Neural progenitor cell (in vitro differentiated cells): ENCODE data around the gene HHAT. TPM values are rescaled to one million over a fixed set of nuclear protein-coding genes. Genes with fewer than 3 reads are reported as not detected.

Experiments used
- DNase-seq: peaks from one replicate; pipeline ENCODE4 v3.0.0-alpha.2; 2016; ENCODE audit warnings: low spot score
- H2AFZ ChIP-seq: fragments of 200-600 bp; sonication (generic); replicated peaks from 2 replicates; pipeline ENCODE4 v1.6.1; 2016; ENCODE audit warnings: antibody characterized with exemption
- H3F3A ChIP-seq: fragments of 200-600 bp; sonication (generic); 2 replicates; pipeline ENCODE4 v1.6.1; 2016; ENCODE audit warnings: antibody characterized with exemption, low read depth
- H3K27ac ChIP-seq: fragments of 200-600 bp; sonication (generic); 2 replicates; pipeline ENCODE4 v1.5.1; 2016; ENCODE audit warnings: mild to moderate bottlenecking
- H3K27me3 ChIP-seq: fragments of 200-600 bp; sonication (generic); 2 replicates; pipeline ENCODE4 v1.6.1; 2016; ENCODE audit warnings: mild to moderate bottlenecking, moderate library complexity
- H3K36me3 ChIP-seq: fragments of 200-600 bp; sonication (generic); 2 replicates; pipeline ENCODE4 v1.5.1; 2016
- H3K4me1 ChIP-seq: fragments of 200-600 bp; sonication (generic); 2 replicates; pipeline ENCODE4 v1.6.1; 2016; ENCODE audit warnings: mixed run types
- H3K4me2 ChIP-seq: fragments of 200-600 bp; sonication (generic); 2 replicates; pipeline ENCODE4 v1.6.1; 2016
- H3K4me3 ChIP-seq: fragments of 200-600 bp; sonication (generic); 2 replicates; pipeline ENCODE4 v1.5.1; 2016
- H3K79me2 ChIP-seq: fragments of 200-600 bp; sonication (generic); 2 replicates; pipeline ENCODE4 v1.6.1; 2016; ENCODE audit warnings: low read depth
- H3K9ac ChIP-seq: fragments of 200-600 bp; sonication (generic); 2 replicates; pipeline ENCODE4 v1.6.1; 2016
- H3K9me3 ChIP-seq: fragments of 200-600 bp; sonication (generic); 2 replicates; pipeline ENCODE4 v1.5.1; 2016; ENCODE audit warnings: low read depth
- H4K20me1 ChIP-seq: fragments of 200-600 bp; sonication (generic); 2 replicates; pipeline ENCODE4 v1.6.1; 2016; ENCODE audit warnings: low read depth
- H3K27ac Mint-ChIP-seq: 3 replicates; pipeline ENCODE4 v1.8.0; 2021; ENCODE audit warnings: mixed read lengths
- H3K27me3 Mint-ChIP-seq: 2 replicates; pipeline ENCODE4 v1.8.0; 2022; ENCODE audit warnings: low read depth, mild to moderate bottlenecking, inconsistent platforms, moderate library complexity, mixed read lengths; ENCODE audit not compliant: insufficient read depth
- H3K36me3 Mint-ChIP-seq: 3 replicates; pipeline ENCODE4 v1.8.0; 2021; ENCODE audit warnings: mixed read lengths
- H3K4me1 Mint-ChIP-seq: 3 replicates; pipeline ENCODE4 v1.8.0; 2021; ENCODE audit warnings: mixed read lengths
- H3K4me3 Mint-ChIP-seq: 3 replicates; pipeline ENCODE4 v1.8.0; 2021; ENCODE audit warnings: mild to moderate bottlenecking, moderate library complexity, mixed read lengths
- H3K9me3 Mint-ChIP-seq: 3 replicates; pipeline ENCODE4 v1.8.0; 2020; ENCODE audit warnings: mixed read lengths
- CTCF ChIP-seq: fragments of 200-600 bp; sonication (generic); IDR thresholded peaks from 2 replicates; pipeline ENCODE4 v1.5.1; 2017; ENCODE audit warnings: antibody characterized with exemption, mild to moderate bottlenecking
- EZH2 ChIP-seq: fragments of 200-600 bp; sonication (generic); IDR thresholded peaks from 2 replicates; pipeline ENCODE4 v1.6.1; 2017; ENCODE audit warnings: antibody characterized with exemption, mild to moderate bottlenecking, moderate library complexity
- EZH2phosphoT487 ChIP-seq: fragments of 200-600 bp; sonication (generic); IDR thresholded peaks from 2 replicates; pipeline ENCODE4 v1.6.1; 2017; ENCODE audit warnings: antibody characterized with exemption
- total RNA-seq: library from RNA; depleted of rRNA; stranded (reverse); fragments of >200 nt; gene quantifications from 2 replicates; pipeline ENCODE4 v1.2.3, GENCODE V29; 2015; ENCODE audit warnings: low replicate concordance

HHAT gene
- total RNA-seq, 1 donor from 2014 or later: 10.3 TPM

GRCh38 chr1:210413951-210414350, 85.2 kb downstream of the HHAT start:
- peaks cover 14% of the 10 kb centered on the region for H3K36me3 Mint-ChIP-seq
- TF ChIP-seq EZH2phosphoT487 (no peak), EZH2 (no peak), CTCF (no peak)
- no peak overlapping the region for H3K4me3 ChIP-seq
- peaks cover 1% of the 10 kb centered on the region for H3K4me1 ChIP-seq
- no peak overlapping the region for H3K27ac Mint-ChIP-seq
- H3K4me2 ChIP-seq: no peak overlapping the region
- H3K4me1 Mint-ChIP-seq: peaks cover 25% of the 10 kb centered on the region
- H3K27ac ChIP-seq: no peak overlapping the region
- no peak overlapping the region for H2AFZ ChIP-seq
- no peak overlapping the region for H3K9ac ChIP-seq
- H3K27me3 ChIP-seq: no peaks in the 10 kb centered on the region
- no peaks in the 10 kb centered on the region for H3K36me3 ChIP-seq
- DNase-seq: no peak
- H3K27me3 Mint-ChIP-seq: no peaks in the 10 kb centered on the region
- H3K9me3 Mint-ChIP-seq: peaks cover 14% of the 10 kb centered on the region
- H3K9me3 ChIP-seq: no peaks in the 10 kb centered on the region
- H3K4me3 Mint-ChIP-seq: no peak overlapping the region
- H3F3A ChIP-seq: no peaks in the 10 kb centered on the region
- H3K79me2 ChIP-seq: no peaks in the 10 kb centered on the region
- H4K20me1 ChIP-seq: no peaks in the 10 kb centered on the region

GRCh38 chr1:210415846-210416448, 87.2 kb downstream of the HHAT start:
- no peak overlapping the region for H3K4me3 ChIP-seq
- no peaks in the 10 kb centered on the region for H3K9me3 ChIP-seq
- H3K79me2 ChIP-seq: no peaks in the 10 kb centered on the region
- no peak for TF ChIP-seq EZH2
- TF ChIP-seq CTCF: peak; percentile 16
- no peaks in the 10 kb centered on the region for H3K27me3 Mint-ChIP-seq
- no peaks in the 10 kb centered on the region for H3K36me3 ChIP-seq
- H3K4me3 Mint-ChIP-seq: no peak overlapping the region
- H3K4me2 ChIP-seq: no peak overlapping the region
- no peak overlapping the region for H3K27ac Mint-ChIP-seq
- peaks cover 33% of the 10 kb centered on the region for H3K4me1 Mint-ChIP-seq
- peaks cover 12% of the 10 kb centered on the region for H3K9me3 Mint-ChIP-seq
- no peak overlapping the region for H3K9ac ChIP-seq
- H4K20me1 ChIP-seq: no peaks in the 10 kb centered on the region
- peaks cover 5% of the 10 kb centered on the region for H3K4me1 ChIP-seq
- peaks cover 15% of the 10 kb centered on the region for H3K36me3 Mint-ChIP-seq
- no peak for DNase-seq
- no peaks in the 10 kb centered on the region for H3K27me3 ChIP-seq
- H2AFZ ChIP-seq: no peak overlapping the region
- H3F3A ChIP-seq: no peaks in the 10 kb centered on the region
- no peak overlapping the region for H3K27ac ChIP-seq

- TF ChIP-seq EZH2phosphoT487: no peak
- TF ChIP-seq CTCF: no peak
- no peak for TF ChIP-seq EZH2
- peaks cover 14% of the 10 kb centered on the region for H3K9me3 Mint-ChIP-seq
- Histone ChIP-seq H3K79me2 (no peaks in the 10 kb centered on the region), H3K4me2 (no peak overlapping the region), H3K4me1 (peaks cover 5% of the 10 kb centered on the region), H3K27me3 (no peaks in the 10 kb centered on the region), H3K36me3 (no peaks in the 10 kb centered on the region), H4K20me1 (no peaks in the 10 kb centered on the region), H3K4me3 (no peak overlapping the region), H2AFZ (no peak overlapping the region), H3K27ac (no peak overlapping the region), H3F3A (no peaks in the 10 kb centered on the region), H3K9me3 (no peaks in the 10 kb centered on the region), H3K9ac (no peak overlapping the region)
- no peak overlapping the region for H3K27ac Mint-ChIP-seq
- peaks cover 33% of the 10 kb centered on the region for H3K4me1 Mint-ChIP-seq
- peaks cover 16% of the 10 kb centered on the region for H3K36me3 Mint-ChIP-seq
- H3K27me3 Mint-ChIP-seq: no peaks in the 10 kb centered on the region
- H3K4me3 Mint-ChIP-seq: no peak overlapping the region
- no peak for DNase-seq
These were observed 88.0 kb downstream of the HHAT start for GRCh38 chr1:210416681-210417080.
